Neural cell (in vitro differentiated cells): Measurements from ENCODE around the gene PTPRT. TPM values are rescaled to one million over a fixed set of nuclear protein-coding genes. Genes with fewer than 3 reads are reported as not detected.

ENCODE experiments used
- H2AFZ ChIP-seq: fragments of 200-600, 300-800 bp; sonication (generic), shearing (Covaris generic); 2 replicates; pipeline ENCODE4 v1.6.0; 2014; ENCODE audit warnings: low read depth, mild to moderate bottlenecking, antibody characterized with exemption, low read length, moderate library complexity
- H3F3A ChIP-seq: fragments of 200-600 bp; shearing (Covaris generic); 2 replicates; pipeline ENCODE4 v1.6.1; 2016; ENCODE audit warnings: mild to moderate bottlenecking, moderate library complexity, mixed read lengths, antibody characterized with exemption, low read length; ENCODE audit not compliant: insufficient read depth, poor library complexity, severe bottlenecking
- H3K27ac ChIP-seq: fragments of 200-600, 300-800 bp; sonication (generic), shearing (Covaris generic); 2 replicates; pipeline ENCODE4 v1.5.1; 2014; ENCODE audit warnings: mild to moderate bottlenecking, low read length, moderate library complexity
- H3K27me3 ChIP-seq: fragments of 300-800, 200-600 bp; sonication (generic), shearing (Covaris generic); 2 replicates; pipeline ENCODE4 v1.6.0; 2014; ENCODE audit warnings: mild to moderate bottlenecking, low read depth, low read length, moderate library complexity; ENCODE audit not compliant: insufficient read depth
- H3K36me3 ChIP-seq: fragments of 300-800, 200-600 bp; sonication (generic), shearing (Covaris generic); 2 replicates; pipeline ENCODE4 v1.5.1; 2014; ENCODE audit warnings: mild to moderate bottlenecking, antibody characterized with exemption, low read length, moderate library complexity; ENCODE audit not compliant: insufficient read depth
- H3K4me2 ChIP-seq: fragments of 300-800, 200-600 bp; sonication (generic), shearing (Covaris generic); 2 replicates; pipeline ENCODE4 v1.6.0; 2014; ENCODE audit warnings: mild to moderate bottlenecking, low read length
- H3K4me3 ChIP-seq: fragments of 300-800, 200-600 bp; sonication (generic), shearing (Covaris generic); 2 replicates; pipeline ENCODE4 v1.5.1; 2014; ENCODE audit warnings: mild to moderate bottlenecking, low read length, moderate library complexity
- H3K79me2 ChIP-seq: fragments of 200-600 bp; shearing (Covaris generic); replicated peaks from 2 replicates; pipeline ENCODE4 v1.6.0; 2014; ENCODE audit warnings: mild to moderate bottlenecking, low read length, moderate library complexity; ENCODE audit not compliant: insufficient read depth
- H3K9ac ChIP-seq: fragments of 300-800, 200-600 bp; sonication (generic), shearing (Covaris generic); 2 replicates; pipeline ENCODE4 v1.6.1; 2016; ENCODE audit warnings: mild to moderate bottlenecking, low read length, mixed read lengths
- H3K9me2 ChIP-seq: fragments of 200-600 bp; shearing (Covaris generic); 2 replicates; pipeline ENCODE4 v1.6.1; 2016; ENCODE audit warnings: mild to moderate bottlenecking, low read length, mixed read lengths; ENCODE audit not compliant: insufficient read depth
- H3K9me3 ChIP-seq: fragments of 200-600, 300-800 bp; sonication (generic), shearing (Covaris generic); 2 replicates; pipeline ENCODE4 v1.6.1; 2016; ENCODE audit warnings: mild to moderate bottlenecking, mixed run types, low read length, moderate library complexity, mixed read lengths
- H4K20me1 ChIP-seq: fragments of 200-600 bp; shearing (Covaris generic); 2 replicates; pipeline ENCODE4 v1.6.1; 2016; ENCODE audit warnings: mild to moderate bottlenecking, mixed run types; ENCODE audit not compliant: insufficient read depth
- CTCF ChIP-seq: fragments of 450-650 bp; IDR thresholded peaks from 2 replicates; pipeline ENCODE4 v1.5.1; 2014; ENCODE audit warnings: antibody characterized with exemption, mild to moderate bottlenecking, moderate library complexity; ENCODE audit not compliant: poor library complexity, severe bottlenecking
- EP300 ChIP-seq: fragments of 450-650 bp; conservative IDR thresholded peaks from 2 replicates; pipeline ENCODE4 v1.6.1; 2014; ENCODE audit warnings: antibody characterized with exemption, mild to moderate bottlenecking, moderate library complexity; ENCODE audit not compliant: poor library complexity, severe bottlenecking
- EZH2 ChIP-seq: fragments of 200-600, 300-800 bp; shearing (Covaris generic), sonication (generic); IDR thresholded peaks from 2 replicates; pipeline ENCODE4 v1.6.1; 2014; ENCODE audit warnings: antibody characterized with exemption, low read length, borderline replicate concordance, mild to moderate bottlenecking; ENCODE audit not compliant: insufficient read depth, poor library complexity, severe bottlenecking
- MXI1 ChIP-seq: fragments of 450-650 bp; conservative IDR thresholded peaks from 2 replicates; pipeline ENCODE4 v1.6.1; 2014; ENCODE audit warnings: antibody characterized with exemption, mild to moderate bottlenecking; ENCODE audit not compliant: poor library complexity, severe bottlenecking
- POLR2AphosphoS5 ChIP-seq: IDR thresholded peaks from 2 replicates; pipeline ENCODE4 v1.6.1; 2012
- RAD21 ChIP-seq: fragments of 450-650 bp; conservative IDR thresholded peaks from 2 replicates; pipeline ENCODE4 v1.6.1; 2014; ENCODE audit warnings: antibody characterized with exemption, mild to moderate bottlenecking, moderate library complexity
- REST ChIP-seq: IDR thresholded peaks from 2 replicates; pipeline ENCODE4 v1.6.1; 2012; ENCODE audit warnings: borderline replicate concordance
- SMC3 ChIP-seq: fragments of 450-650 bp; conservative IDR thresholded peaks from 2 replicates; pipeline ENCODE4 v1.6.1; 2014; ENCODE audit warnings: antibody characterized with exemption, mild to moderate bottlenecking, moderate library complexity; ENCODE audit not compliant: poor library complexity
- TAF1 ChIP-seq: IDR thresholded peaks from 2 replicates; pipeline ENCODE4 v1.6.1; 2012; ENCODE audit warnings: low read depth
- polyA plus RNA-seq: library from polyadenylated mRNA; depleted of rRNA; stranded (reverse); fragments of >200 nt; gene quantifications from 2 replicates; pipeline ENCODE4 v1.2.3, GENCODE V29; 2014

The PTPRT gene
- polyA plus RNA-seq, 1 donor from 2014 or later = 9.2 TPM

GRCh38 chr20:42742926-42743325 is 446.8 kb downstream of the PTPRT start:
- H3K4me2 ChIP-seq = no peak overlapping the region
- H3K9me3 ChIP-seq = no peaks in the 10 kb centered on the region
- H4K20me1 ChIP-seq = no peaks in the 10 kb centered on the region
- H3K4me3 ChIP-seq = no peak overlapping the region
- no peaks in the 10 kb centered on the region for H3K79me2 ChIP-seq
- no peaks in the 10 kb centered on the region for H3K27me3 ChIP-seq
- H3F3A ChIP-seq = no peaks in the 10 kb centered on the region
- H3K36me3 ChIP-seq = no peaks in the 10 kb centered on the region
- no peak overlapping the region for H2AFZ ChIP-seq
- H3K27ac ChIP-seq = no peak overlapping the region
- no peak overlapping the region for H3K9ac ChIP-seq
- H3K9me2 ChIP-seq = no peaks in the 10 kb centered on the region
- no peak for TF ChIP-seq EP300
- TF ChIP-seq RAD21 = no peak
- TF ChIP-seq REST = no peak
- TF ChIP-seq POLR2AphosphoS5 = no peak
- TF ChIP-seq EZH2 = no peak
- TF ChIP-seq SMC3 = no peak
- TF ChIP-seq MXI1 = no peak
- no peak for TF ChIP-seq TAF1
- TF ChIP-seq CTCF = no peak

GRCh38 chr20:42741906-42742305 is 447.8 kb downstream of the PTPRT start:
- Histone ChIP-seq H3K4me2 (no peak overlapping the region), H3K79me2 (no peaks in the 10 kb centered on the region), H3K9me3 (no peaks in the 10 kb centered on the region), H3K27ac (no peak overlapping the region), H4K20me1 (no peaks in the 10 kb centered on the region), H3K9me2 (no peaks in the 10 kb centered on the region), H3K9ac (no peak overlapping the region), H3K27me3 (no peaks in the 10 kb centered on the region), H3K4me3 (no peak overlapping the region), H2AFZ (no peak overlapping the region), H3K36me3 (no peaks in the 10 kb centered on the region), H3F3A (no peaks in the 10 kb centered on the region)
- TF ChIP-seq POLR2AphosphoS5 = no peak
- no peak for TF ChIP-seq EP300
- no peak for TF ChIP-seq MXI1
- TF ChIP-seq RAD21 = no peak
- no peak for TF ChIP-seq REST
- no peak for TF ChIP-seq CTCF
- no peak for TF ChIP-seq EZH2
- TF ChIP-seq SMC3 = no peak
- TF ChIP-seq TAF1 = no peak
